Measurements from ENCODE around the gene ARID5B. TPM values are rescaled to one million over a fixed set of nuclear protein-coding genes. Genes with fewer than 3 reads are reported as not detected.

ARID5B gene
- total and polyA plus RNA-seq, 2 of the 4 experiments (the other 2 are of a cell fraction), result 41.0 to 125 TPM

- ATAC-seq (ENCODE audit: low read depth), result no peak
- Histone ChIP-seq H3K9ac (ENCODE audit: low read depth, low read length) (no peak overlapping the region), H2AK9ac (replicated peaks; ENCODE audit: low read depth, low read length, poor library complexity) (no peak overlapping the region), H2BK20ac (ENCODE audit: low read depth, low read length) (peak overlapping the region; percentile 96), H4K91ac (ENCODE audit: insufficient read depth, low read depth, low read length) (peak overlapping the region; percentile 90; the same call in 1 of the 2 replicates), H2BK15ac (ENCODE audit: low read depth, low read length) (0 out of 3 replicates have a peak overlapping the region, but pooled peaks have one; percentile 60), H2AFZ (replicated peaks; ENCODE audit: low read length, poor library complexity) (no peak overlapping the region), H3K18ac (ENCODE audit: low read depth, low read length) (peak overlapping the region; percentile 95), H2AK5ac (ENCODE audit: low read depth, low read length) (peak overlapping the region; percentile 2; the same call in 1 of the 2 replicates), H3K4me2 (ENCODE audit: low read depth, low read length) (no peak overlapping the region), H3K27me3 (ENCODE audit: control insufficient read depth, insufficient read depth, low read length) (no peaks in the 10 kb centered on the region), H2BK120ac (ENCODE audit: low read depth, low read length) (peak overlapping the region; percentile 96), H3K4me1 (ENCODE audit: control insufficient read depth, insufficient read depth, low read length) (peaks cover 31% of the 10 kb centered on the region), H3K36me3 (ENCODE audit: control insufficient read depth, insufficient read depth, low read length) (peaks cover 4% of the 10 kb centered on the region), H3K9me1 (ENCODE audit: insufficient read depth, low read length) (peaks cover 31% of the 10 kb centered on the region), H3K14ac (replicated peaks; ENCODE audit: low read depth, low read length) (peak overlapping the region; percentile 96; the same call in 1 of the 2 replicates), H3K23ac (ENCODE audit: low read depth, low read length) (peak overlapping the region; percentile 87), H4K20me1 (ENCODE audit: insufficient read depth, low read length) (no peaks in the 10 kb centered on the region; the same call in 1 of the 2 replicates), H3K4ac (ENCODE audit: low read depth, low read length) (peak overlapping the region; percentile 92), H4K5ac (ENCODE audit: low read depth, low read length) (peak overlapping the region; percentile 94; the same call in 1 of the 2 replicates), H4K8ac (ENCODE audit: low read depth in 2 of 2, low read length in 2 of 2) (peak overlapping the region; percentile 1 to 85; a peak in 2 of 4 replicates), H2BK5ac (ENCODE audit: low read depth, low read length, poor library complexity, severe bottlenecking) (peak overlapping the region; percentile 97), H3K9me3 (ENCODE audit: control insufficient read depth, insufficient read depth, low read length) (no peaks in the 10 kb centered on the region), H3K79me1 (ENCODE audit: low read depth in 1 of 2, low read length in 2 of 2) (peaks cover 32 to 75% of the 10 kb centered on the region in 2 experiments), H3K27ac (ENCODE audit: insufficient read depth, low read length) (no peak overlapping the region), H3K4me3 (ENCODE audit: insufficient read depth, low read depth, low read length) (no peak overlapping the region), H3K56ac (ENCODE audit: extremely low read depth, insufficient read depth, low read length) (peak overlapping the region; percentile 71; the same call in 1 of the 2 replicates)
- no TSS peak for BruUV-seq (replicated peaks)
- intact Hi-C loops (cut with micrococcal nuclease), result loop anchor here (2.0 to 10.0 kb wide), 3 partner anchors 203 to 1075 kb away; partner anchors contain the start of gene ADO
- ChIA-PET CTCF (interaction anchor here (0.8 to 2.5 kb wide), 4 partner anchors 10 to 209 kb away, joined by 3 to 10 read pairs (median 4); no protein-coding TSS in a partner anchor), POLR2A (ENCODE audit: unreplicated experiment) (interaction anchor here (0.6 to 1.8 kb wide), 2 partner anchors 11 to 133 kb away, joined by 3 to 6 read pairs; no protein-coding TSS in a partner anchor)
- WGBS, 2 experiments (ENCODE audit: extremely low coverage in 2 of 2, insufficient read length in 1 of 2), result no CpG with 5 or more reads among the region's 1 CpG
- in situ Hi-C loops (cut with MboI; ENCODE audit: low sequenced_read_pairs), result loop anchor here (25.0 kb wide), 3 partner anchors 547 to 1228 kb away; partner anchors contain the start of genes ADO and EGR2
- no peak for DNase-seq
- dilution Hi-C loops (cut with HindIII; ENCODE audit: low sequenced_read_pairs, unreplicated experiment), result no loop called here
- TF ChIP-seq RAD21 (IDR thresholded peaks at IDR 0.05; ENCODE audit: low read length) (no peak), CHD1 (IDR thresholded peaks at IDR 0.05; ENCODE audit: low read depth, low read length) (no peak), MAZ (IDR thresholded peaks at IDR 0.05; ENCODE audit: borderline replicate concordance, low read depth, low read length) (no peak), FOS (IDR thresholded peaks at IDR 0.05; ENCODE audit: low read depth, low read length) (no peak), RFX5 (IDR thresholded peaks at IDR 0.05; ENCODE audit: low read depth, low read length) (no peak), NFE2L2 (IDR thresholded peaks at IDR 0.05; ENCODE audit: low read depth, low read length) (no peak), USF2 (IDR thresholded peaks at IDR 0.05; ENCODE audit: low read depth, low read length) (no peak), MAFK (IDR thresholded peaks at IDR 0.05; ENCODE audit: low read depth, low read length) (no peak), POLR2A (IDR thresholded peaks at IDR 0.05; ENCODE audit: low read depth, low read length) (no peak), SMC3 (IDR thresholded peaks at IDR 0.05; ENCODE audit: low read depth, low read length) (no peak), ELK1 (IDR thresholded peaks at IDR 0.05; ENCODE audit: borderline replicate concordance, low read depth, low read length) (no peak), CEBPB (IDR thresholded peaks at IDR 0.05; ENCODE audit: low read depth, low read length) (no peak), RCOR1 (IDR thresholded peaks at IDR 0.05; ENCODE audit: insufficient replicate concordance, low read length) (no peak), CTCF (conservative IDR thresholded peaks at IDR 0.05; ENCODE audit: low read depth, low read length) (no peak), MXI1 (IDR thresholded peaks at IDR 0.05; ENCODE audit: borderline replicate concordance, low read depth, low read length) (no peak)
Observed at GRCh38 chr10:62039954-62040353, 138.5 kb downstream of the ARID5B start.
